SK-N-SH treated with all-trans-retinoic acid at 6 μM for 48 hours (cell line): ENCODE results near the gene CTSE.
"Not testable (repeated sequence)": the region's sequence is repeated elsewhere in the genome, so short reads cannot be mapped to it uniquely, and the experiment has no call there.

ENCODE experiments used
- ATAC-seq: fragments of 200-7000 bp; cut with Tn5 transposase; 3 replicates; pipeline ENCODE4 v1.9.1; 2020; ENCODE audit warnings: mild to moderate bottlenecking, moderate library complexity
- ARNTL ChIP-seq: fragments of 450-650 bp; formaldehyde crosslinking; IDR thresholded peaks from 2 replicates; pipeline ENCODE4 v1.5.0; 2020; ENCODE audit warnings: low read depth, mild to moderate bottlenecking, moderate library complexity, borderline replicate concordance
- CSRNP3 ChIP-seq: fragments of 250-450 bp; sonication (Bioruptor Pico); IDR thresholded peaks from 2 replicates; pipeline ENCODE4 v1.5.1; 2021; ENCODE audit warnings: mild to moderate bottlenecking, moderate library complexity
- GLIS3 ChIP-seq: fragments of 250-450 bp; sonication (Bioruptor Pico); IDR thresholded peaks from 2 replicates; pipeline ENCODE4 v1.5.0; 2020; ENCODE audit warnings: mild to moderate bottlenecking, moderate library complexity
- ISL1 ChIP-seq: fragments of 250-450 bp; sonication (Bioruptor Pico); IDR thresholded peaks from 2 replicates; pipeline ENCODE4 v2.1.2; 2022; ENCODE audit warnings: mild to moderate bottlenecking, moderate library complexity
- OSR1 ChIP-seq: fragments of 250-450 bp; sonication (Bioruptor Pico); IDR thresholded peaks from 2 replicates; pipeline ENCODE4 v1.8.0; 2022; ENCODE audit warnings: moderate library complexity, mild to moderate bottlenecking, inconsistent platforms
- PPARA ChIP-seq: fragments of 250-450 bp; sonication (Bioruptor Pico); IDR thresholded peaks from 2 replicates; pipeline ENCODE4 v1.5.0; 2020; ENCODE audit warnings: mild to moderate bottlenecking, borderline replicate concordance
- RARB ChIP-seq: fragments of 250-450 bp; sonication (Bioruptor Pico); IDR thresholded peaks from 2 replicates; pipeline ENCODE4 v1.8.0; 2021; ENCODE audit warnings: mild to moderate bottlenecking, moderate library complexity
- SNAI2 ChIP-seq: fragments of 250-450 bp; sonication (Bioruptor Pico); IDR thresholded peaks from 2 replicates; pipeline ENCODE4 v1.5.0; 2020; ENCODE audit warnings: mild to moderate bottlenecking, moderate library complexity
- TCF4 ChIP-seq: fragments of 250-450 bp; sonication (Bioruptor Pico); IDR thresholded peaks from 2 replicates; pipeline ENCODE4 v1.8.0; 2021; ENCODE audit warnings: mild to moderate bottlenecking, moderate library complexity, borderline replicate concordance
- TOX ChIP-seq: fragments of 250-450 bp; sonication (Bioruptor Pico); IDR thresholded peaks from 2 replicates; pipeline ENCODE4 v1.8.0; 2021; ENCODE audit warnings: mild to moderate bottlenecking, moderate library complexity, borderline replicate concordance
- ZC3H10 ChIP-seq: fragments of 250-450 bp; sonication (Bioruptor Pico); IDR thresholded peaks from 2 replicates; pipeline ENCODE4 v1.5.1; 2021; ENCODE audit warnings: mild to moderate bottlenecking, moderate library complexity
- ZFP3 ChIP-seq: fragments of 250-450 bp; sonication (Bioruptor Pico); IDR thresholded peaks from 2 replicates; pipeline ENCODE4 v1.5.0; 2020; ENCODE audit warnings: mild to moderate bottlenecking, moderate library complexity
- ZFP30 ChIP-seq: fragments of 450-650 bp; formaldehyde crosslinking; IDR thresholded peaks from 2 replicates; pipeline ENCODE4 v1.5.0; 2022; ENCODE audit warnings: mild to moderate bottlenecking, moderate library complexity
- ZNF565 ChIP-seq: fragments of 450-650 bp; formaldehyde crosslinking; conservative IDR thresholded peaks from 2 replicates; pipeline ENCODE4 v1.5.0; 2020; ENCODE audit warnings: low read depth, mild to moderate bottlenecking, moderate library complexity
- ZNF70 ChIP-seq: fragments of 450-650 bp; formaldehyde crosslinking; IDR thresholded peaks from 2 replicates; pipeline ENCODE4 v1.5.0; 2020; ENCODE audit warnings: mild to moderate bottlenecking, moderate library complexity
- TF ChIP-seq, protein P1 (sequence below): fragments of 250-450 bp; sonication (Bioruptor Pico); IDR thresholded peaks from 2 replicates; pipeline ENCODE4 v1.8.0; 2020; ENCODE audit warnings: mild to moderate bottlenecking, moderate library complexity, borderline replicate concordance
- TF ChIP-seq, protein P2 (sequence below): fragments of 250-450 bp; sonication (Bioruptor Pico); IDR thresholded peaks from 2 replicates; pipeline ENCODE4 v1.5.1; 2020; ENCODE audit warnings: low read depth, mild to moderate bottlenecking, moderate library complexity
- TF ChIP-seq, protein P3 (sequence below): fragments of 250-450 bp; sonication (Bioruptor Pico); IDR thresholded peaks from 2 replicates; pipeline ENCODE4 v1.8.0; 2021; ENCODE audit warnings: low read depth, mild to moderate bottlenecking, moderate library complexity, borderline replicate concordance

The CTSE gene

DNA sequence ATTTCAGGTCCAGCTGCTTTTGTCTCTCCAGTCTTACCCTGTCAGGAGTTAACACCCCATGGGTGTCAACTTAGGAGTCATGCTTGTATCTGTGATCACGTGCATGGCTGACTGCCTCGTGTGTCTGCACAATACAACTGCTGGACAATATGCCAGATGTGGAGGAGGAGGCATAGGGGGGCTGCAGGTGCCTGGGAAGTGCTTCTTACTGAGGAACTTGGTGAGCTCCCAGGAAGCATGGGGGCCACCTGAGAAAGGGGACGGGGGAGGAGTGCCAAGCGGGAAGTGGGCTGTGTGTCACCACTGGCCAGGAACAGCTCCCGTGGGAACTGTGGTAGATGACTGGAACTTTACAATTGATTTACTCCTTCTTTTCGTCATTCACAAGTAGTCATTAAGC is 38.8 kb upstream of the CTSE start:
- no peak for TF ChIP-seq RARB
- no peak for TF ChIP-seq GLIS3 (CRISPR knock-in tag)
- no peak for TF ChIP-seq TOX
- no peak for TF ChIP-seq CSRNP3 (CRISPR knock-in tag)
- TF ChIP-seq, protein P1, sequence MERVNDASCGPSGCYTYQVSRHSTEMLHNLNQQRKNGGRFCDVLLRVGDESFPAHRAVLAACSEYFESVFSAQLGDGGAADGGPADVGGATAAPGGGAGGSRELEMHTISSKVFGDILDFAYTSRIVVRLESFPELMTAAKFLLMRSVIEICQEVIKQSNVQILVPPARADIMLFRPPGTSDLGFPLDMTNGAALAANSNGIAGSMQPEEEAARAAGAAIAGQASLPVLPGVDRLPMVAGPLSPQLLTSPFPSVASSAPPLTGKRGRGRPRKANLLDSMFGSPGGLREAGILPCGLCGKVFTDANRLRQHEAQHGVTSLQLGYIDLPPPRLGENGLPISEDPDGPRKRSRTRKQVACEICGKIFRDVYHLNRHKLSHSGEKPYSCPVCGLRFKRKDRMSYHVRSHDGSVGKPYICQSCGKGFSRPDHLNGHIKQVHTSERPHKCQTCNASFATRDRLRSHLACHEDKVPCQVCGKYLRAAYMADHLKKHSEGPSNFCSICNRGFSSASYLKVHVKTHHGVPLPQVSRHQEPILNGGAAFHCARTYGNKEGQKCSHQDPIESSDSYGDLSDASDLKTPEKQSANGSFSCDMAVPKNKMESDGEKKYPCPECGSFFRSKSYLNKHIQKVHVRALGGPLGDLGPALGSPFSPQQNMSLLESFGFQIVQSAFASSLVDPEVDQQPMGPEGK (CRISPR knock-in tag) = no peak
- no peak for TF ChIP-seq ZFP30 (CRISPR knock-in tag)
- TF ChIP-seq ZNF565 = no peak
- no peak for TF ChIP-seq ARNTL
- no peak for ATAC-seq

GRCh38 chr1:206060844-206061243 is 37.1 kb upstream of the CTSE start:
- no peak for TF ChIP-seq TCF4 (CRISPR knock-in tag)
- TF ChIP-seq ZFP3 = no peak
- TF ChIP-seq GLIS3 (CRISPR knock-in tag) = no peak
- TF ChIP-seq, protein P2, sequence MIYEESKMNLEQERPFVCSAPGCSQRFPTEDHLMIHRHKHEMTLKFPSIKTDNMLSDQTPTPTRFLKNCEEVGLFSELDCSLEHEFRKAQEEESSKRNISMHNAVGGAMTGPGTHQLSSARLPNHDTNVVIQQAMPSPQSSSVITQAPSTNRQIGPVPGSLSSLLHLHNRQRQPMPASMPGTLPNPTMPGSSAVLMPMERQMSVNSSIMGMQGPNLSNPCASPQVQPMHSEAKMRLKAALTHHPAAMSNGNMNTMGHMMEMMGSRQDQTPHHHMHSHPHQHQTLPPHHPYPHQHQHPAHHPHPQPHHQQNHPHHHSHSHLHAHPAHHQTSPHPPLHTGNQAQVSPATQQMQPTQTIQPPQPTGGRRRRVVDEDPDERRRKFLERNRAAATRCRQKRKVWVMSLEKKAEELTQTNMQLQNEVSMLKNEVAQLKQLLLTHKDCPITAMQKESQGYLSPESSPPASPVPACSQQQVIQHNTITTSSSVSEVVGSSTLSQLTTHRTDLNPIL (CRISPR knock-in tag) = no peak
- TF ChIP-seq OSR1 (CRISPR knock-in tag) = no peak
- ATAC-seq = no peak; the same call in 2 of the 3 replicates

DNA sequence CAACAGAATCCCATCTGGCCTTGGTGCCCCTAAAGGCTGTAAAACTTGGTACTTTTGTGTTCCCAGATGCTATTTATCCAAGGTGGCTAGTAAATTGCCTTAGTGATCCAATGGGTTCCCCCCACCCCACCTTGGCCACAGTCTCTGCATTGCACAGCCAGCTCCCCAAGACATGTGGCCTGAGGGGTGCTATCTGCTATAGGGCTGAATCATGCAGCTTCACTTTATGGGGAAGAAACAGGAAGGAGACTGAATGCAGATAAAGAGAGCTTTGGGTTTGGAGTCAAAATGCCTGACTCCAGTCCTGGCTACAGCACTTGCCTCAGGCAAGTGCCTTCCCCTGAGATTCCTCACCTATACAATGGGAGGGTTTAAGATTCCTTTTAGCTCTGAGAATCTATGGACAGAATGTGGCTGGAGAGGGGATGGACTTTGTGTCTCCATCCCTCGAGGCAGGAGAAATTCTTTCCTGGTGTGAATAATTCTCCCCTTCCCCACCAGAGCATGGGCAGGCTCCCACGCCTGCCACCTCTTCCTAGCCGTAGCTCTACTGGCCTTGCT is 35.7 kb upstream of the CTSE start:
- no peak for TF ChIP-seq ZNF565
- no peak for TF ChIP-seq ZNF70 (CRISPR knock-in tag)
- no peak for TF ChIP-seq RARB
- no peak for TF ChIP-seq ZFP3
- TF ChIP-seq ARNTL = no peak
- no peak for TF ChIP-seq TOX
- TF ChIP-seq, protein P2 (CRISPR knock-in tag) = no peak
- no peak for TF ChIP-seq TCF4 (CRISPR knock-in tag)
- no peak for TF ChIP-seq ZC3H10
- ATAC-seq = no peak

- TF ChIP-seq SNAI2 (CRISPR knock-in tag) (no peak), TOX (no peak), ISL1 (no peak), PPARA (CRISPR knock-in tag) (no peak), CSRNP3 (CRISPR knock-in tag) (no peak)
- TF ChIP-seq, protein P3, sequence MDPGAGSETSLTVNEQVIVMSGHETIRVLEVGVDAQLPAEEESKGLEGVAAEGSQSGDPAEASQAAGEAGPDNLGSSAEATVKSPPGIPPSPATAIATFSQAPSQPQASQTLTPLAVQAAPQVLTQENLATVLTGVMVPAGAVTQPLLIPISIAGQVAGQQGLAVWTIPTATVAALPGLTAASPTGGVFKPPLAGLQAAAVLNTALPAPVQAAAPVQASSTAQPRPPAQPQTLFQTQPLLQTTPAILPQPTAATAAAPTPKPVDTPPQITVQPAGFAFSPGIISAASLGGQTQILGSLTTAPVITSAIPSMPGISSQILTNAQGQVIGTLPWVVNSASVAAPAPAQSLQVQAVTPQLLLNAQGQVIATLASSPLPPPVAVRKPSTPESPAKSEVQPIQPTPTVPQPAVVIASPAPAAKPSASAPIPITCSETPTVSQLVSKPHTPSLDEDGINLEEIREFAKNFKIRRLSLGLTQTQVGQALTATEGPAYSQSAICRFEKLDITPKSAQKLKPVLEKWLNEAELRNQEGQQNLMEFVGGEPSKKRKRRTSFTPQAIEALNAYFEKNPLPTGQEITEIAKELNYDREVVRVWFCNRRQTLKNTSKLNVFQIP = no peak
- TF ChIP-seq, all 23 proteins: peak for 0
- ATAC-seq = no peak
Measured at GRCh38 chr1:206058927-206059292, 35.2 kb upstream of the CTSE start.

DNA sequence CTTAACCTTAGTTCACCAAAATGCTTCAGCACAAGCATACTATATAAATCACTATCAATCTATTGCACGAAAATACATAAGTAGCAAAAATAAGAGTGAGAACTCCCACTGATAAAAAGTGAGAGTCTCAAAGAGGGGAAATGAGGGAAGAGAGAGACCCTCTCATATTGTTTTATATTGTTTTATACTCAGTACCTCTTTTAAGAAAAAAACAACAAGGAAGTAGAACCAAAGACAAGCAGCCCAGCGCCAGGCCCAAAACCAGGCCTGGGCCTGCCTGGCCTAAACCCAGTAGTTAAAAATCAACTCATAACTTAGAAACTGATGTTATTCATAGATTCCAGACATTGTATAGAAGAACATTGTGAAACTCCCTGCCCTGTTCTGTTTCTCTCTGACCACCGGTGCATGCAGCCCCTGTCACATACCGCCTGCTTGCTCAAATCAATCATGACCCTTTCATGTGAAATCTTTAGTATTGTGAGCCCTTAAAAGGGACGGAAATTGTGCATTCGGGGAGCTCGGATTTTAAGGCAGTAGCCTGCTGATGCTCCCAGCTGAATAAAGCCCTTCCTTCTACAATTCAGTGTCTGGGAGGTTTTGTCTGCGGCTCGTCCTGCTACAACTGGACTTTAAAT is 34.7 kb upstream of the CTSE start:
- ATAC-seq = not testable (repeated sequence)

- not testable (repeated sequence) for ATAC-seq
Measured at GRCh38 chr1:206055639-206056323, 32.1 kb upstream of the CTSE start.

DNA sequence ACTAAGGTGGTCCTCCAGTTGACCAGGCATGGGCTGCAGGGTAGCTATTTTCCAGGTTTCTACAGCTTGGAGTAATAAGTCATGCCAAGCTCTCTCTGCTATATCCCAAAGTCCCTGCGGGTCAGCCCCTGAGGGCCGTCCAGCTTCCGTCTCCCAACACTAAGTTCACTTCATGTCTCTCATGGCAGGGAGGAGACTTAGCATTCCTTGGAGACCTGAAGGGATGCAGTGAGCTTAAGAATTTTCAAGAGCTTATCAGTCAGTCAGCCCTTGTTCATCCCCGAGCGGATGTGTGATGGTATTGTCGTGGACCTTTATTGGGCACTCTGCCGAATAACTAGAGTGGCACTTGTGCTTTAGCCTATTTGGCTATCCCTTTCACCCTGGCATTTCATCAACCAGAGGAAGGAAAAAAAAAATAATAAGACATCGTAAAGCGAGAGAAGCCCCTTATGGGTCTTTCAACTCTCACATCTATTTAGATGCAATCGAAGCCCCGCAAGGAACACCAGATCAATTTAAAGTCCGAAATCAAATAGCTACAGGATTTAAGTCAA is 31.5 kb upstream of the CTSE start:
- ATAC-seq = not testable (repeated sequence)

DNA sequence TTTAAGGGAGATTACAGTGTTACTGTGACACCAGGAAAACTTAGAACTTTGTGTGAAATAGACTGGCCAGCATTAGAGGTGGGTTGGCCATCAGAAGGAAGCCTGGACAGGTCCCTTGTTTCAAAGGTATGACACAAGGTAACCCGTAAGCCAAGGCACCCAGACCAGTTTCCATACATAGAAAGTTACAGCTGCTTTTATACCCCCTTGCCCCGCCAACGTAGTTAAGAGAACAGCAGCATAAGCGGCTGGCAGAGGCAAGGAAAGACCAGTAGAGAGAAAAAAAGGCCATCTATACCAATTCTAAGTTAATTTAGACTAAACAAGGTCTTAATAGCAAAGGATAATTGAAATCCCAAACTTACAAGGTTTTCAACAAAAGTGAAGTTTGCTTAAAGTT is 29.9 kb upstream of the CTSE start:
- ATAC-seq = not testable (repeated sequence)
